ENCODE results near the gene INTU. TPM values are rescaled to one million over a fixed set of nuclear protein-coding genes. Genes with fewer than 3 reads are reported as not detected.

INTU gene
- total and polyA plus RNA-seq, 9 of the 15 experiments (the other 6 are each of a cell fraction or from before 2014, with no cell fraction given): 1.5 to 8.9 (median 3.9) TPM

- no peak for TF ChIP-seq CEBPZ (IDR thresholded peaks at IDR 0.05; ENCODE audit: borderline replicate concordance, low read depth, low read length)
- TF ChIP-seq FIP1L1 (IDR thresholded peaks at IDR 0.05; ENCODE audit: low read depth, low read length, poor library complexity, severe bottlenecking): no peak
- TF ChIP-seq CCAR2 (IDR thresholded peaks at IDR 0.05; ENCODE audit: low read depth, low read length): no peak
- no peak for TF ChIP-seq SRSF7 (optimal IDR thresholded peaks at IDR 0.05; ENCODE audit: low read depth, low read length)
- no peak for TF ChIP-seq ZNF384 (IDR thresholded peaks at IDR 0.05; ENCODE audit: low read depth, low read length)
These were observed 76.7 kb downstream of the INTU start (continued) for GRCh38 chr4:127709456-127709855.

- Histone ChIP-seq H3K4me3 (no peak within 1 kb of the TSS), H3K27ac (ENCODE audit: extremely low read depth, low read depth, low read length) (no peak within 1 kb of the TSS), H3K79me2 (ENCODE audit: control insufficient read depth, insufficient read depth, low read length) (no peaks in the 10 kb centered on the region), H3K9ac (ENCODE audit: insufficient read depth in 1 of 2, low read depth in 2 of 2, low read length in 2 of 2) (no peak within 1 kb of the TSS), H3K4me1 (replicated peaks in 1 of 2; ENCODE audit: control insufficient read depth in 2 of 2, insufficient read depth in 2 of 2, low read length in 2 of 2) (no peaks in the 10 kb centered on the region; a peak in 1 of 5 replicates), H4K20me1 (replicated peaks; ENCODE audit: control insufficient read depth, insufficient read depth, low read length) (no peaks in the 10 kb centered on the region), H3K27me3 (ENCODE audit: control insufficient read depth in 2 of 2, insufficient read depth in 2 of 2, low read length in 2 of 2) (no peaks in the 10 kb centered on the region), H2AFZ (ENCODE audit: low read depth, low read length) (no peak within 1 kb of the TSS), H3K9me1 (ENCODE audit: control insufficient read depth, insufficient read depth, low read length) (no peaks in the 10 kb centered on the region), H3K4me2 (ENCODE audit: insufficient read depth, low read length) (no peak within 1 kb of the TSS), H3K9me3 (replicated peaks; ENCODE audit: control insufficient read depth, insufficient read depth, low read depth, low read length) (no peaks in the 10 kb centered on the region), H3K36me3 (ENCODE audit: control insufficient read depth, insufficient read depth, low read length) (no peaks in the 10 kb centered on the region)
- in situ Hi-C loops (cut with MboI) (no loop called here), intact Hi-C loops (cut with micrococcal nuclease) (loop anchor here (10.0 kb wide), 1 partner anchor 324 kb away; no protein-coding TSS in a partner anchor)
- WGBS (ENCODE audit: insufficient coverage, low coverage, missing lambda C conversion rate): 73% methylated on average over 34 of the region's 64 CpGs
- ATAC-seq: no peak
- no TSS peak for BruUV-seq (replicated peaks)
- ChIA-PET POLR2A (no interaction called here), CTCF (ENCODE audit: low intra/inter-chr PET ratio) (interaction anchor here (0.6 to 1.9 kb wide), 2 partner anchors 125 to 128 kb away, joined by 4 to 9 read pairs; no protein-coding TSS in a partner anchor)
- FAIRE-seq: no peak
- no peak for DNase-seq (ENCODE audit: extremely low read depth in 1 of 4, low spot score in 3 of 4)
- peak; percentile 97 for TF ChIP-seq ZBTB33 (CRISPR knock-in tag; IDR thresholded peaks at IDR 0.05)
These were observed 97.6 kb downstream of the INTU start, which contains the start of gene SLC25A31 for GRCh38 chr4:127730142-127730913. Gene SLC25A31, plus strand, starts transcription at chr4:127730400. Its CDS starts 146 bp downstream, at chr4:127730546.
